ENCODE data around the gene PIK3C2G.

Gene PIK3C2G

GRCh38 chr12:18676141-18676540 is 414.8 kb downstream of the PIK3C2G start:
- Histone ChIP-seq H3K9me2 (replicated peaks; ENCODE audit: low read depth, low read length) (no peaks in the 10 kb centered on the region), H3F3A (ENCODE audit: low read depth) (no peaks in the 10 kb centered on the region), H3K27me3 (ENCODE audit: insufficient read depth, low read length, poor library complexity, severe bottlenecking) (no peaks in the 10 kb centered on the region), H3K9me3 (ENCODE audit: insufficient read depth, low read depth, low read length) (no peaks in the 10 kb centered on the region), H3K36me3 (ENCODE audit: insufficient read depth, low read length) (no peaks in the 10 kb centered on the region), H3K9ac (ENCODE audit: low read depth, low read length, poor library complexity, severe bottlenecking) (no peak overlapping the region), H3K79me2 (ENCODE audit: insufficient read depth, low read length) (no peaks in the 10 kb centered on the region), H3K4me3 (ENCODE audit: low read length, poor library complexity, severe bottlenecking) (no peak overlapping the region), H3K4me1 (ENCODE audit: insufficient read depth, low read length, poor library complexity, severe bottlenecking) (no peaks in the 10 kb centered on the region), H4K20me1 (ENCODE audit: insufficient read depth, low read length, poor library complexity, severe bottlenecking) (no peaks in the 10 kb centered on the region), H2AFZ (ENCODE audit: low read length) (no peak overlapping the region), H3K4me2 (ENCODE audit: low read depth, low read length, poor library complexity, severe bottlenecking) (no peak overlapping the region)
- TF ChIP-seq CTCF (conservative IDR thresholded peaks at IDR 0.05; ENCODE audit: low read length) (no peak), EZH2phosphoT487 (IDR thresholded peaks at IDR 0.05; ENCODE audit: borderline replicate concordance) (no peak)

- Histone ChIP-seq H3K36me3 (ENCODE audit: insufficient read depth, low read length) (no peaks in the 10 kb centered on the region), H3K79me2 (ENCODE audit: insufficient read depth, low read length) (no peaks in the 10 kb centered on the region), H4K20me1 (ENCODE audit: insufficient read depth, low read length, poor library complexity, severe bottlenecking) (no peaks in the 10 kb centered on the region), H3K9me2 (replicated peaks; ENCODE audit: low read depth, low read length) (no peaks in the 10 kb centered on the region), H3K4me1 (ENCODE audit: insufficient read depth, low read length, poor library complexity, severe bottlenecking) (no peaks in the 10 kb centered on the region), H3K9me3 (ENCODE audit: insufficient read depth, low read depth, low read length) (no peaks in the 10 kb centered on the region), H3K9ac (ENCODE audit: low read depth, low read length, poor library complexity, severe bottlenecking) (no peak overlapping the region), H2AFZ (ENCODE audit: low read length) (no peak overlapping the region), H3K4me2 (ENCODE audit: low read depth, low read length, poor library complexity, severe bottlenecking) (no peak overlapping the region), H3F3A (ENCODE audit: low read depth) (no peaks in the 10 kb centered on the region), H3K27me3 (ENCODE audit: insufficient read depth, low read length, poor library complexity, severe bottlenecking) (no peaks in the 10 kb centered on the region), H3K4me3 (ENCODE audit: low read length, poor library complexity, severe bottlenecking) (no peak overlapping the region)
- TF ChIP-seq CTCF (conservative IDR thresholded peaks at IDR 0.05; ENCODE audit: low read length) (no peak), EZH2phosphoT487 (IDR thresholded peaks at IDR 0.05; ENCODE audit: borderline replicate concordance) (no peak)
Observed at GRCh38 chr12:18676996-18677588, 415.8 kb downstream of the PIK3C2G start.

GRCh38 chr12:18681818-18682217 is 420.5 kb downstream of the PIK3C2G start:
- Histone ChIP-seq H3K9ac (ENCODE audit: low read depth, low read length, poor library complexity, severe bottlenecking) (no peak overlapping the region), H3K36me3 (ENCODE audit: insufficient read depth, low read length) (no peaks in the 10 kb centered on the region), H3K4me1 (ENCODE audit: insufficient read depth, low read length, poor library complexity, severe bottlenecking) (no peaks in the 10 kb centered on the region), H3K9me3 (ENCODE audit: insufficient read depth, low read depth, low read length) (no peaks in the 10 kb centered on the region), H3K79me2 (ENCODE audit: insufficient read depth, low read length) (no peaks in the 10 kb centered on the region), H3K27me3 (ENCODE audit: insufficient read depth, low read length, poor library complexity, severe bottlenecking) (no peaks in the 10 kb centered on the region), H3K9me2 (replicated peaks; ENCODE audit: low read depth, low read length) (no peaks in the 10 kb centered on the region), H3K4me2 (ENCODE audit: low read depth, low read length, poor library complexity, severe bottlenecking) (no peak overlapping the region), H3F3A (ENCODE audit: low read depth) (no peaks in the 10 kb centered on the region), H3K4me3 (ENCODE audit: low read length, poor library complexity, severe bottlenecking) (no peak overlapping the region), H2AFZ (ENCODE audit: low read length) (no peak overlapping the region), H4K20me1 (ENCODE audit: insufficient read depth, low read length, poor library complexity, severe bottlenecking) (no peaks in the 10 kb centered on the region)
- no peak for TF ChIP-seq CTCF (conservative IDR thresholded peaks at IDR 0.05; ENCODE audit: low read length)
- TF ChIP-seq EZH2phosphoT487 (IDR thresholded peaks at IDR 0.05; ENCODE audit: borderline replicate concordance), result no peak

Data from Loucy (cell line).